GM21367 (cell line): ENCODE results near the gene RNLS.
A peak's percentile ranks its signal among the peaks of the same experiment; 100 is the strongest.
"Not testable (repeated sequence)": the region's sequence is repeated elsewhere in the genome, so short reads cannot be mapped to it uniquely, and the experiment has no call there.

Experiments used
- ATAC-seq: cut with Tn5 transposase; IDR thresholded peaks from one replicate; pipeline ENCODE4 v1.9.1; 2021; ENCODE audit not compliant: unreplicated experiment

RNLS gene

DNA sequence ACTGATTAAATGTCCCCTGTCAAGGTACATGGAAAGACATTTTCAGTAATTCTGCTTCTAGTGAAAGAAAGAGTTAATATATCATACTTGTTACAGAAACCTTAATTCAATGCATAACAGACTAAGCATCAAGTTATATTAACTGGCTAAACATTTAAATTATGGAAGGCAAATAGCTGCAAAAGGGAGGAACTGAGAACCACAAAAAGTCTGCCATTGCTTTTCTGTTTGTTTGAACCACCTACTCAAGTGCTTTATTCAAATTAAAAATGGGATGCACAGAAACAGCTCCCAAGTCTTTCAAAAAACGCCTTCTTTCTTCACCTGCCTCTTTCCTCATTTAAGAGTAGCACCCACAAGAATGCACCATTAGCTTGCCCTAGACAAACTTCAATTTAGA lies 271.9 kb downstream of the RNLS start:
- ATAC-seq, result no peak

DNA sequence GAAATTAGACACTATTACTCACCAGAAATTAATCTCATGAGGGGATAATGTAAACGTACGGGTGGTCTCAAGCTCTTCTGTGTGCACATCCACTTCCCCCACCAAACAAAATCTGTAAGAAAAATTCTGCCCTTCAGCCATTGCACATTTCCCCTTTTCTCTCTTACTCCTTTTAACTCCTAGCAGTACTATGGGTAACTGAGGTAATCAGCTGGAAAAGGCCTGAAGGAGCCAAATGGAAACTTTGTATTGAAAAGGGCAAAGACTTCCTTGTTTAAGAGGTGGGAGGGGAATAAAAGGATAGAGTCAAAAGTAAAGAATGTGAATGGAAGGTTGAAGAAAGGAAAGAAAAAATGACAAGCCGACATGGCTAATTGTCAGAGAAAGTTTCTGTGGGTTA lies 273.8 kb downstream of the RNLS start:
- ATAC-seq, result no peak

DNA sequence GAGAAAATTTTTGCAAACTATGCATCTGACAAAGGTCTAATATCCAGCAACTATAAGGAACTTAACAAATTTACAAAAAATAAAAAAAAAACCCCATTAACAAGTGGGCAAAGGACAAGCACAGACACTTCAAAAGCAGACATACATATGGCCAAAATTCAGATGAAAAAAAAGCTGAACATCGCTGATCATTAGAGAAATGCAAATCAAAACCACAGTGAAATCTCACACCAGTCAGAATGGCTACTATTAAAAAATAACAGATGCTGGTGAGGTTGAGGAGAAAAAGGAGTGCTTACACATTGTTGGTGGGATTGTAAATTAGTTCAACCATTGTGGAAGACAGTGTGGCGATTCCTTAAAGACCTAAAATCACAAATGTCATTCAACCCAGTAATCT lies 274.8 kb downstream of the RNLS start:
- ATAC-seq, result not testable (repeated sequence)

DNA sequence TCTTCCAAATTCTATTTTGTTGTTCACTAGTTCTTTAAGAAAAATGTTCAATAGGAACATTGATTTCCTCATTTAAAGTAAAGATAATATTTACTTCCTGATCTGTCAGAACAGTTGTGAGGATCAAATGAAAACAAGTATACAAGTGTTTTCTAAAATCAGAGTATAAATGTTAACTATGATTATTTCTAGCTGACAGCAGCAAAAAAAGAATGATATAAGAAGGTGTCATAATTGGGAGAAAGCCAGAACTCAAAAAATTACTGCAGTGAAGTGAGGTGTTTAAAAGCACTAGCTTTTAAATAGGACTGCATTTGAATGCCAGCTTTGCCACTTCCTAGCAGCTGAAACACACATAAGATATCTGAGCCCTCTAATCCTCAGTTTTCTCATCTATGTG lies 283.3 kb downstream of the RNLS start:
- ATAC-seq, result no peak

DNA sequence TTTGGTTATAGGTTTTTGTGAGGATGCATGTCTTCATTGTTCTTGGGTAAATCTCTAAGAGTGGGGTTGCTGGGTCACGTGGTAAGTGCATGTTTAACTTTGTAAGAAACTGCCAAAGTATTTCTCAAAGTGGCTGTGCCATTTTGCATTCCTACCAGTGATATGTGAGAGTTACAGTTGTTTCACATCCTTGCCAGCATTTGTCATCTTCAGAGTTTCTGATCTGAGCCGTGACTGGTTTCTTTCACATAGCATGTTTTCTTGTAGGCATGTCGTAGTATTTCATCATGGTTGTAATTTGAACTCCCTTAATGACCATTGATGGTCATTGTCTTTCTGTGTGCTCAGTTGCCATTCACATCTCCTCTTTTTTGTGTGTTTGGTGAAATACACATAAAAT lies 286.0 kb downstream of the RNLS start:
- ATAC-seq, result no peak

DNA sequence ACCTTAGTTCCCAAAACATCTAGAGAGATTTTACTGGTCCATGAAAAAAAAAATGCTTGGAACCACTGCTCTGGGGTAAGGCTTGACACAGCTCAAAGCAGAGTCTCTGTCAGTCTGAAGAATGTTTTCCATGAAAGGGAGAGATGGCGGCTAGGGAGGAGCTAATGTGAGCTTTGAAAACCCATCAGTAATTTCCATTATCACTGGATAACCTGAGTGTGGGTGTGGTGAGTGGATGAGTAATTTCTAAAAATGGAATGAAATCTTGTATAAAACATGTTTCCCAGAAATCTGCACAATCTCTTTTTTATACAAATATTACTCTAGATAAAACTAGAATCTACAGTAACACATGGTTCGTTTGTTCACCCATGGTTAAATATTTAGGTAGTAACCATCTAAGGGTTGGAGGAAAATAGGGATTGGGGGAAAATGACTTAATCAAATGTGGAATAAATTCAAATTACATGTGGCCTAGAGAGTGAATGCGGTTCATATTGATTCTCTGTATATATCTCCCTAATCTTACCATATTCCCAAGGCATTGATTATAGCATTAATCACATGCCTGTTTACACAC lies 289.4 kb downstream of the RNLS start:
- ATAC-seq, result no peak

DNA sequence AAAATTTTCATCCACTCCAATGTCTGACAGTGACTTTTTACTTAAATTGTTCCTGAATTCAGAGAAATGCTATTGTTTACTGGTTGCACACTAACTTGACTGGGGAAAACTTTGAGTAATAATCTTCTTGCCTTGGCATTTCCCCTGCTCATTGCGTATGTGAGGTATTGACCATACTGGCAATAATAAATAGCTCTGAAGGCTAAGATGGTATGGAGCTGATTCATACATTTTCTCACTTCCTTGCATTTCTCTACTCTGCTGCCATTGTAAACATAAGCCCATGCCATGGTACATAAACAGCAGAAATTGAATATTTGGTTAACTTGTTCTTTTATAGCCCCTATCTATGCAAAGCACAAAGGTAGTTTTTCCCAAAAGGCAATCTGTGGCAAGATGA lies 290.0 kb downstream of the RNLS start:
- ATAC-seq, result no peak

DNA sequence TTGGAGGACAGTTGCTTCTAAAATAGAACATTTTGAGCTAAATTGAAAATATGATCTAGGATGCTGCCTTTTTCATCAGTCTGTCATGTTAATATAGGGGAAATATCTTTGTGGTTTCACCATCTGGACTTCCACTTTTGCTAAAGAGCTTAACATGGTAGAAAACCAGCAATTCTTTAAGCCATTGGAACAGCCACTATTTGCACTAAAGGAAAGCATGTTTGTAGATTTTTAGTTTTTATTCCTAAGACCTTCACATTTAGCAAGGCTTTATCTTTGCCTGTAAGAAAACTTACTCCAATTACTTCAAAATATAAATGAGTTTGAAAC lies 291.0 kb downstream of the RNLS start:
- ATAC-seq, result no peak

DNA sequence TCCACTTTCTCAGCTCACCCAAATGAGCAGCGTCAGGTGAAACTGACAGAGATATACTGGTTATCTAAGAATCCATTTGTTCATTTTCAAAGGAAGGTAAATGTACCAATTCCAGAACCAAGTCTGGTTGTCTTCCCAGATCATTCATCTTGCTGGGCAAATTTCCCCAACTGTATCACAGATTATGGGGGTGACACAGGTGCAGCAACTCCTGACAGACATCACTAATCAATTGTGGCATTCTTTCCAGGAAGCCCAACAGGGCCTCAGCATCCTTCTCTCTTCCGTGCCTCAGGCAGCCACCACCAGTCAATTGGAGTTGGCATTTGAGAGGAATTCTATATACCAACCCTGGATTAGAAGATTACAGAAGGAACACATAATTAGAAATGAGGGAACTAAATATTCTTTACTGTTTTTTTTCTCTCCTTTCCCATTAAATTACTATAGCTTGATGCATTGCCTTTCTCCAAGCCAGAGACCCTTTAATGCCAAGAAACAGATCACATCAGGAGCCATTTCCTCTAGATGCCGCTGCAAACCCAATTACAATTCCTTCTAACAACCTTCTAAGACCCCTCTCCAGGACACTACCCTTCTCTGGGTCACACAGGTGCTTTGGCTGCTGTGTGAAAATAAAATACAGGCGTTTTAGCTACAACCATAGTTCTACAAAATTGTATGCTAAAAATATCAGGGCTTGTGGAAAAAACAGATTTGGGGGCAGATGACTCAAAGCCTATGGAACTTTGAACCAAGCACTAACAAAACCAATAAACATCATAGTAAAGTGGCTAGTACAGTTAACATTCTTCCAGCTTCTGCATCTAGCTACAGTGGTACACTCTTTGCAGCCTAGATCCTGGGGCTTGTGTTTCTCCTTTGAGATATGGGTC lies 291.6 kb downstream of the RNLS start:
- no peak for ATAC-seq

DNA sequence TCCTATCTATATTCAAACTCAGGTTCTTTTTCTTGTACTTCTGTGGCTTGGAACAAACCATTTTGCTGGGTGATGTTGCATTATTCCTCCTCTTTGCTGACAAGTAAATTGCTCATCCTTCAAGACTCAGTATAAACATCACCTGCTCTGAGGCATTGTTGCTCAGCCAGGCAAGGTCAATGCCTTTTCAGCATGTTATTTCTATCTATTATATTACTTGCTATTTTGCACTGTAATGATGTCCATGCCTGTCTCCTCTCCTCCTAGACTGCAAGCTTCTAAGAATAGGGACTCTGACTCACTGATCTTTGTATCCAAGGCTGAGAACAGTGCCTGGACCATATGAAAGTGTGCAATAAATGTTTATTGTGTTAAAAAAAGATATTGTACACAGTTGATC lies 293.8 kb downstream of the RNLS start:
- ATAC-seq, result no peak

DNA sequence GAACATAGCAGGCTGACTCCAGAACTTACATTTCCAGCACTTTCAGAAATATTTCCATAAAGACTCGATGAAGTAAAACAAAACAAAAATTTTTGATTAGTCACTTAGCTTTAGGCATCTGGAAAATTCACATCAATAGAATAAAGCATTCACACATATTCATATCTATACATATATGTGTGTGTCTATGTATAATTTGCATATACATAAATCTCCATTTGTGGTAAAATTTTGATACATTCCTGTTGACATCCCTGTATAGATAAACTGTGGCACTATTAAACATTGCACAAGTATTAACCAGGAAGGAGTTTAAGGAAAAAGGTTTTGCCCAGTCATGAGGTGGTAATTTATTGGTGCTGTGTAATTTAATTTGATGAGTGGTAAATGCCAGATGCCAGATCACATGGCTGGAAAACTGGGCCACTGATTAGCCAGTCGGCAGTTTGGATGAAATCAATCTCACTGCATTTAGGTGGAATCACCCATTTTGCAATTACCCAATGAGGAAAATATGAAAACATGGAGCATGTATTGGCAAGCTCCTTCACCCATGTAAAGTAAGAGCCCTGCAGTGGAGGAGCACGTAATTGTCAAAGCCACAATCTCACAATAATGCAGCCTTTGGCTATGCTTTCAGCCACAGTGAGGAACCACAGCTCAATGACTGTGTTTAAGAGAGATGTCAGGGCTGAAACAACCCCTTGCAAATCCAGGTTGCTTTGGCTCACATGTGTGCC lies 294.6 kb downstream of the RNLS start:
- ATAC-seq, result peak; percentile 76

DNA sequence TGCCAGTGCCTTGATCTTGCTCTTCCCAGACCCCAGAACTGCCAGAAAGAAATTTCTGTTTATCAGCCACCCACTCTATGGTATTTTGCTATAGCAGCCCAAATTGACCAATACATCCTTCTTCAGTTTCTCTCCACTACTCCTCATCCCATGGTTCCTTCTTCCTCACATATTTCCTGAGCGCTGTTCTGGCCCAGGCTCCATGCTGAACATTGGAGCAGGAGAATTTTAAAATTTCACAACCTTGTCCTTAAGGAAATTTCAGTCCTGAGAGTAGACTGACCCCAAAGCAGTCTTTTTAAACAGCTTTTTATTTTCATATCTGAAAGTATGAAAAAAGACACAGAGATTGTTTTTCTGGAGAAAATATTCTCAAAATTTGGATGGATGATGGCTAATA lies 297.1 kb downstream of the RNLS start:
- no peak for ATAC-seq

DNA sequence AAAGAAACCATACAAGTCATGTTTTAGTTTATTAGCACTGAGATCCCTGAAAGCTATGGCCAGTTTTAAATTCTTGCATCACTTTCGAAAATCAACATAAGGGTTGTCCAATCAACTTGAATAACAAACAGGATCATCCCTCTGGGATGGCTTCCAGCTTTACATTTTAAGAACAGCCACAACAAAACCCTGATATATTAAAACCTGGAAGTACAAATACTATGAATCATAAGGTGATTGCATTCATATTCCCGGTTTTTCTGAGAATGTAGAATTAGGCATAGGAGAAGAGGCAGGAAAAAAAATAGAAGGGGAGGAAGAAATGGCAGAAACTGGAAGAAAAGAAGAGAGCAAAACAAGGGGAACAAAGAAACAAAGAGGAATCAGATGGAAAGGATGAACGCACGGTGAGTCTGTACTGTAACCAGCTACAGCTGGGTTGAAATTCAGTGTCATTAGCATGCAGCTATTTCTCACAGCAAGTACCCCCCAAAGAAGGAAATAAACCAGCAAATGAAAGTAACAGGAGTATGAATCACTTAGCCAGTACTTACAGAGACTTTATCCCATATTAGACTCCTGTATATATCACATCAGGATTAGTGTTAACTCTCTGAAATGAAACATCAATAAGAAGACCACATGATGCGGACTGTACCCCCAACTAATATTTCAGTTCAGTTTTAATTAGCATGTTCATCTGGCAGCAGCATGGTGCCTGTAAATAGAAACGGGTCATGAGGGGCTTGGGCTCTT lies 301.3 kb downstream of the RNLS start:
- ATAC-seq, result peak; percentile 51

DNA sequence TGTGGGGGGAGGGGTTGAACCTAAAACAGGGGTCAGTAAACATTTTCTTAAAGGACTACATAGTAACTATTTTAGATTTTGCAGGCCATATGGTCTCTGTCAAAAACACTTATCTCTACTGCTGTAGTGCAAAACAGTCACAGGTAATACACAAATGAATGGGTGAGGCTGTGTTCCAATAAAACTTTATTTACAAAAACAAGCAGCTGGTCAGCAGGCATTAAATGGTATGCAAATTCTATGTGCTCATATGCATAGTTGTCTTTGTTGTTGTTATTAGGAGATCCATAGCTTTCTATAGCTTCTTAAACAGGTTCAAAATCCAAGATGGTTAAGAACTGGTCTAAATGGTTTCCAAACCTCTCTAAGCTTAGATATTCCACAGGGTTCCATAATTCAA lies 302.6 kb downstream of the RNLS start:
- no peak for ATAC-seq

DNA sequence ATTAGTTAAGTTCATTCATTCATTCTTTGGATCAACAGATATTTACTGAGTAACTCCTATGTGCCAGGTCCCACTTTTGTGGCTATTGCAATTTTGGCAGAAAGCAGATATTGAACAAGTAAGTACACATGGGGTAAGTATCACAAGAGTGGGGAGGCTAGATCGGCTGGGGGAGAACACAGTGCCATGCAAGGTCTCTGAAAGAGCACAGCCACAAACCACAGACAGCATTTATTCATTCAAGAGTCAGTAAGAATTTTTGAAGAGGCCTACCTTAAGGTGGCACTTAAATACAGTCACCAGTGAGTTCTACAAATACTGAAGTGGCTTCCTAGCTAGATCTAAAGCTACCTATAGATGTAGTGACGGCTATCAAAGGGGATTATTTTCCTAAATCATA lies 304.2 kb downstream of the RNLS start:
- no peak for ATAC-seq

DNA sequence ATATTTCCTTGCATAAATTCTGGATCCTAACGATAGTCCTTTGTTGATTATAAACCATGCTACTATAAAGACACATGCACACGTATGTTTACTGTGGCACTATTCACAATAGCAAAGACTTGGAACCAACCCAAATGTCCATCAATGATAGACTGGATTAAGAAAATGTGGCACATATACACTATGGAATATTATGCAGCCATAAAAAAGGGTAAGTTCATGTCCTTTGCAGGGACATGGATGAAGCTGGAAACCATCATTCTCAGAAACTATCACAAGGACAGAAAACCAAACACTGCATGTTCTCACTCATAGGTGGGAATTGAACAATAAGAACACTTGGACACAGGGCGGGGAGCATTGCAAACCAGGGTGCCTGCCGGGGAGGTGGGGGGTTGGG lies 306.2 kb downstream of the RNLS start:
- not testable (repeated sequence) for ATAC-seq

DNA sequence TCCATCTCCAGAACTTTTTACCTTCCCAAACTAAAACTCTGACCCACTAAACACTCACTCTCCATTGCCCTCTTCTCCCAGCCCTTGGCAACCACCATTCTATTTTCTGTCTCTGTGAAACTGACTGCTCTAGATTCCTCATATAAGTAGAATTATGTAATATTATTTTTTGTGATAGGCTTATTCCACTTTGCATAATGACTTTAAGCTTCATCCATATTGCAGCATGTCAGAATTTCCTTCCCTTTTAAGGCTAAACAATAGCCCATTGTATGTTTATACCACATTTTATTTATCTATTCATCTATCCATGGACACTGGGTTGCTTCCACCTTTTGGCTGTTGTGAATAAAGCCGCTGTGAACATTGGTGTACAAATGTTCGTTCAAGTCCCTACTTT lies 308.8 kb downstream of the RNLS start:
- no peak for ATAC-seq

DNA sequence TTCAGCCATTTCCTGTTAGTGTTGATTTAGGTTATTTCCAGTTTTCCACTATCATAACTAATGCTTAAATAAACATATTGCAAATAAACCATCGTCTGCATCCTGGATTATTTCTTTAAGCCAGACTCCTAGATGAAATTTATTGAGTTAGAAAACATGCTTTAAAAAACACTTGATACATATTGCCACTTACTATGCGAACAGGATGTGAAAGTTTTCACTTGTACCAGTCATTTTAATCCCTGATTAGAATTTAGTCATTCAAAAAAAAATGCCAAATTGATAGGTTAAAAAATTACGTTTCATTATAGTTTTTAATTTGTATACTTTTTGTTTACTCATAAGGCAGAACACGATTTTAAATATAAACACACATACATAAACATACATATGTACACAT lies 309.6 kb downstream of the RNLS start:
- ATAC-seq, result no peak

DNA sequence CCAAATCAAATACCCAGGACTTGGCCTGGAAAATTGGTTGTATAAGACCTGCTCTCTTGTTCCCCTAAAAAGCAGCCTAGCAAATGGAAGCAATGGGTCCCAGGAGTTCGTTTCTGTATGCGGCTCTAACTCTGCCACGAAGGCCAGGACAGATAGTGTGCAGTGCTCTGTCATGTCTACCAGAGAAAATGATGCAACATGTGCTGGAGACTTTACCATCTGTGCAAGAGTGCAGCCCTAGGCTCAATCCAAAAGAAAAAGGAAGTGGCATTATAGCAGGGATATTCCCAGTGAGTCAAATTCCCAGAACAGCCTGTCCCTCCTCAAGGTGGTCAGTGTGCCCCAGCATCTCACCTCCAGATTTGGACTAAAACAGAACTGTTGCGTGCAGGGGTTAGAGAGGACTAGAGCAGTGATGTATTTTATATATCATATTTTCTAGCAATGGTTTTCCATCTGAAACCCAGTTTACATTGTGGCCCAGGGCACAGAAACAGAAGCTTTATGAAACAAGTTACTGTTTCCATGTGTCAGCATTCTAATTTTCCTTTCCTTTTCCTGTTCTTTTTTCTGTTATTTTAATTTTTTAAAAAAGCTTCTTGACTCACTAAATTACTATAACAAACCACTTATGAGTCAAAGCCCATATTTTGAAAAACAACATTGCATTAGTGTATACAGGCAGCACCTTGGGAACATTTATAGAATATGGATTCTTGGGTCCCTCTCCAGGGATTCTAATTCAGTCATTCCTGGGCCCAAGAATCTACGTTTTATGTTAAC lies 311.2 kb downstream of the RNLS start:
- peak; percentile 15 for ATAC-seq

DNA sequence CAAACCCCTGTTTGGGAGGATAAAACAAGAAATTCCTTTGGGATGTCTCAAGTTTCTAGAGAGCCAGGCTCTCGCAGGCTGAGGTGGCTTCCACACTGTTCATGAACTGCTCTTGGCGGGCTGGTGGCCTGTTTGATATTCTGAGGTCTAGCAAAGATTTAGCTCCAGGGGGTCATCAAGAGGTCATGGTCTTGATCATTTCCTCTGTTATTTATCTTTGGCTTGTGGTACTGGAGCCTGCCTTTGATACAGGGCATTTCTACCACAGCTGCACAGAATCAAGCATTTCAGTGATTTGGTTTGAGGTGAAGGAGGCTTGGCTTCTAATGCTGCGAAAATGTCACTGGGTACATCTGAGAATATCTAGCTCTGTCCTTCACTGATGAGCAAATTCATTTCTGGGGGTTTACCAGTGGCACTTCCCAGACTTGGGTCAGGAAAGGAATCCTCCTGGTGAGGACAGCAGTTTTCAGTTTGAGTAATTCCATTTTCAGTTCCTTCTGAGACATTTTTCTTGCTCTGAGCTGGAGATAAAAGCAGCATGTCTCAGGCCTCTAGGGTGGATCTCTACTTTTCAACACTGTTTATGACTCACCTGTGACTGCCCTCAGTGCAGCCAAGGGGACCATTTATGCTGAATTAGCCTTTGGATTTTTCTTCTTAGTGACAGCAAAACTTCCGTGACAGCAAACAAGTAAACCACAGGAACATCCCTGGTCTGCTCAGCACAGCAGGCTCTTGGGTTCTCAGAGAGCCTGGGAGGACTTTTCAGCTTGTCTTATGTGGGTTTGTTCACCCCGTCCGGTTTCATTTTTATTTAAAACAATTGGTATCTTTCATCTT lies 312.0 kb downstream of the RNLS start:
- peak; percentile 83 for ATAC-seq
